ENCODE data around the gene ZNF423. TPM values are rescaled to one million over a fixed set of nuclear protein-coding genes. Genes with fewer than 3 reads are reported as not detected.

The ZNF423 gene
- total RNA-seq, 2 donors from 2014 or later, result not detected

- H3K36me3 Mint-ChIP-seq (ENCODE audit: insufficient read depth in 2 of 2), result no peaks in the 10 kb centered on the region
- no peak overlapping the region for H3K27ac Mint-ChIP-seq
- no peak overlapping the region for H3K4me3 Mint-ChIP-seq
- DNase-seq (no peak), ATAC-seq (replicated peaks in 1 of 2) (no peak)
- no peaks in the 10 kb centered on the region for H3K4me1 Mint-ChIP-seq (ENCODE audit: low read depth)
- no peaks in the 10 kb centered on the region for H3K27me3 Mint-ChIP-seq (ENCODE audit: low read depth)
- no peaks in the 10 kb centered on the region for H3K9me3 Mint-ChIP-seq
Observed at GRCh38 chr16:49739381-49739780, 116.5 kb downstream of the ZNF423 start.

GRCh38 chr16:49738832-49739231, 117.1 kb downstream of the ZNF423 start:
- Mint-ChIP-seq H3K27me3 (ENCODE audit: low read depth) (no peaks in the 10 kb centered on the region), H3K9me3 (no peaks in the 10 kb centered on the region), H3K4me3 (no peak overlapping the region), H3K4me1 (ENCODE audit: low read depth) (no peaks in the 10 kb centered on the region), H3K36me3 (ENCODE audit: insufficient read depth in 2 of 2) (no peaks in the 10 kb centered on the region), H3K27ac (no peak overlapping the region)
- no peak for ATAC-seq (replicated peaks in 1 of 2)
- DNase-seq, result no peak

- Mint-ChIP-seq H3K4me1 (ENCODE audit: low read depth) (no peaks in the 10 kb centered on the region), H3K36me3 (ENCODE audit: insufficient read depth in 2 of 2) (no peaks in the 10 kb centered on the region), H3K27me3 (ENCODE audit: low read depth) (no peaks in the 10 kb centered on the region), H3K9me3 (no peaks in the 10 kb centered on the region), H3K27ac (no peak overlapping the region), H3K4me3 (no peak overlapping the region)
- ATAC-seq (replicated peaks in 1 of 2), result no peak
- no peak for DNase-seq
Observed at GRCh38 chr16:49738001-49738400, 117.9 kb downstream of the ZNF423 start.

- Mint-ChIP-seq H3K4me3 (no peak overlapping the region), H3K4me1 (ENCODE audit: low read depth) (no peaks in the 10 kb centered on the region), H3K27me3 (ENCODE audit: low read depth) (no peaks in the 10 kb centered on the region), H3K27ac (no peak overlapping the region), H3K9me3 (no peaks in the 10 kb centered on the region), H3K36me3 (ENCODE audit: insufficient read depth in 2 of 2) (no peaks in the 10 kb centered on the region)
- ATAC-seq (replicated peaks in 1 of 2) (no peak), DNase-seq (no peak)
Observed at GRCh38 chr16:49737541-49737940, 118.4 kb downstream of the ZNF423 start.

- no peak for DNase-seq
Observed at GRCh38 chr16:49734331-49734730, 121.6 kb downstream of the ZNF423 start.

GRCh38 chr16:49733313-49734009, 122.5 kb downstream of the ZNF423 start:
- Mint-ChIP-seq H3K27me3 (ENCODE audit: low read depth) (no peaks in the 10 kb centered on the region), H3K27ac (no peak overlapping the region)

More at GRCh38 chr16:49734331-49734730, 121.6 kb downstream of the ZNF423 start:
- Mint-ChIP-seq H3K27ac (no peak overlapping the region), H3K36me3 (ENCODE audit: insufficient read depth in 2 of 2) (peaks cover 0 to 3% of the 10 kb centered on the region in 2 donors), H3K4me3 (no peak overlapping the region), H3K27me3 (ENCODE audit: low read depth) (no peaks in the 10 kb centered on the region), H3K9me3 (no peaks in the 10 kb centered on the region), H3K4me1 (ENCODE audit: low read depth) (no peaks in the 10 kb centered on the region)
- ATAC-seq (replicated peaks in 1 of 2), result no peak

GRCh38 chr16:49731911-49732310, 124.0 kb downstream of the ZNF423 start:
- no peaks in the 10 kb centered on the region for H3K4me1 Mint-ChIP-seq (ENCODE audit: low read depth)
- H3K27me3 Mint-ChIP-seq (ENCODE audit: low read depth), result no peaks in the 10 kb centered on the region
- H3K36me3 Mint-ChIP-seq (ENCODE audit: insufficient read depth in 2 of 2), result peaks cover 0 to 3% of the 10 kb centered on the region in 2 donors
- H3K9me3 Mint-ChIP-seq, result no peaks in the 10 kb centered on the region
- H3K4me3 Mint-ChIP-seq, result no peak overlapping the region
- no peak for ATAC-seq (replicated peaks in 1 of 2)
- DNase-seq, result no peak
- no peak overlapping the region for H3K27ac Mint-ChIP-seq

More at GRCh38 chr16:49733313-49734009, 122.5 kb downstream of the ZNF423 start:
- ATAC-seq (replicated peaks in 1 of 2) (no peak), DNase-seq (no peak)
- Mint-ChIP-seq H3K4me1 (ENCODE audit: low read depth) (no peaks in the 10 kb centered on the region), H3K4me3 (no peak overlapping the region), H3K9me3 (no peaks in the 10 kb centered on the region), H3K36me3 (ENCODE audit: insufficient read depth in 2 of 2) (peaks cover 0 to 3% of the 10 kb centered on the region in 2 donors)

GRCh38 chr16:49730772-49731171, 125.1 kb downstream of the ZNF423 start:
- H3K36me3 Mint-ChIP-seq (ENCODE audit: insufficient read depth in 2 of 2), result peaks cover 0 to 3% of the 10 kb centered on the region in 2 donors
- DNase-seq, result no peak
- no peaks in the 10 kb centered on the region for H3K4me1 Mint-ChIP-seq (ENCODE audit: low read depth)
- no peaks in the 10 kb centered on the region for H3K27me3 Mint-ChIP-seq (ENCODE audit: low read depth)
- H3K4me3 Mint-ChIP-seq, result no peak overlapping the region
- no peak for ATAC-seq (replicated peaks in 1 of 2)
- H3K9me3 Mint-ChIP-seq, result no peaks in the 10 kb centered on the region
- no peak overlapping the region for H3K27ac Mint-ChIP-seq

GRCh38 chr16:49727611-49728010, 128.3 kb downstream of the ZNF423 start:
- Mint-ChIP-seq H3K4me1 (ENCODE audit: low read depth) (no peaks in the 10 kb centered on the region), H3K9me3 (no peaks in the 10 kb centered on the region), H3K27me3 (ENCODE audit: low read depth) (no peaks in the 10 kb centered on the region), H3K36me3 (ENCODE audit: insufficient read depth in 2 of 2) (peaks cover 0 to 3% of the 10 kb centered on the region in 2 donors), H3K4me3 (no peak overlapping the region), H3K27ac (no peak overlapping the region)
- DNase-seq, result no peak
- no peak for ATAC-seq (replicated peaks in 1 of 2)

GRCh38 chr16:49726155-49726554, 129.8 kb downstream of the ZNF423 start:
- Mint-ChIP-seq H3K4me1 (ENCODE audit: low read depth) (no peaks in the 10 kb centered on the region), H3K27me3 (ENCODE audit: low read depth) (no peaks in the 10 kb centered on the region), H3K9me3 (no peaks in the 10 kb centered on the region), H3K4me3 (no peak overlapping the region), H3K27ac (no peak overlapping the region), H3K36me3 (ENCODE audit: insufficient read depth in 2 of 2) (peaks cover 0 to 3% of the 10 kb centered on the region in 2 donors)
- no peak for DNase-seq
- no peak for ATAC-seq (replicated peaks in 1 of 2)

GRCh38 chr16:49725651-49726050, 130.3 kb downstream of the ZNF423 start:
- Mint-ChIP-seq H3K4me1 (ENCODE audit: low read depth) (no peaks in the 10 kb centered on the region), H3K4me3 (no peak overlapping the region), H3K27me3 (ENCODE audit: low read depth) (no peaks in the 10 kb centered on the region), H3K36me3 (ENCODE audit: insufficient read depth in 2 of 2) (no peaks in the 10 kb centered on the region), H3K9me3 (no peaks in the 10 kb centered on the region), H3K27ac (no peak overlapping the region)
- ATAC-seq (replicated peaks in 1 of 2) (no peak), DNase-seq (no peak)

- H3K27me3 Mint-ChIP-seq (ENCODE audit: low read depth), result no peaks in the 10 kb centered on the region
Observed at GRCh38 chr16:49724774-49725173, 131.1 kb downstream of the ZNF423 start.

GRCh38 chr16:49723310-49723709, 132.6 kb downstream of the ZNF423 start:
- Mint-ChIP-seq H3K27ac (no peak overlapping the region), H3K36me3 (ENCODE audit: insufficient read depth in 2 of 2) (no peaks in the 10 kb centered on the region), H3K4me3 (no peak overlapping the region), H3K4me1 (ENCODE audit: low read depth) (no peaks in the 10 kb centered on the region), H3K27me3 (ENCODE audit: low read depth) (no peaks in the 10 kb centered on the region), H3K9me3 (no peaks in the 10 kb centered on the region)
- no peak for ATAC-seq (replicated peaks in 1 of 2)
- DNase-seq, result no peak

More at GRCh38 chr16:49724774-49725173, 131.1 kb downstream of the ZNF423 start:
- Mint-ChIP-seq H3K4me1 (ENCODE audit: low read depth) (no peaks in the 10 kb centered on the region), H3K9me3 (no peaks in the 10 kb centered on the region), H3K4me3 (no peak overlapping the region), H3K27ac (no peak overlapping the region), H3K36me3 (ENCODE audit: insufficient read depth in 2 of 2) (no peaks in the 10 kb centered on the region)
- DNase-seq, result no peak
- ATAC-seq (replicated peaks in 1 of 2), result no peak

- Mint-ChIP-seq H3K4me1 (ENCODE audit: low read depth) (no peaks in the 10 kb centered on the region), H3K4me3 (no peak overlapping the region), H3K27ac (no peak overlapping the region), H3K36me3 (ENCODE audit: insufficient read depth in 2 of 2) (no peaks in the 10 kb centered on the region), H3K9me3 (no peaks in the 10 kb centered on the region), H3K27me3 (ENCODE audit: low read depth) (peaks cover 7% of the 10 kb centered on the region)
- ATAC-seq (replicated peaks in 1 of 2) (no peak), DNase-seq (no peak)
Observed at GRCh38 chr16:49720225-49720624, 135.7 kb downstream of the ZNF423 start.

Data from activated T-cell treated with anti-CD3 and anti-CD28 coated beads, Interleukin-2, amount 50 U/mL, for 72 hours (primary cell).